OCI-LY1 (cell line): ENCODE data around the gene PDPN.

Experiments
- H2AFZ ChIP-seq: fragments of 200-600 bp; sonication (generic), shearing (Covaris generic); 2 replicates; pipeline ENCODE4 v1.6.0; 2014; ENCODE audit warnings: antibody characterized with exemption, mild to moderate bottlenecking, low read length
- H3F3A ChIP-seq: fragments of 200-600 bp; sonication (generic), shearing (Covaris generic); 2 replicates; pipeline ENCODE4 v1.6.0; 2014; ENCODE audit warnings: mild to moderate bottlenecking, antibody characterized with exemption, low read length, moderate library complexity; ENCODE audit not compliant: insufficient read depth
- H3K27ac ChIP-seq: fragments of 200-600 bp; sonication (generic); 2 replicates; pipeline ENCODE4 v1.5.1; 2014; ENCODE audit warnings: low read length, mixed run types, mild to moderate bottlenecking, low read depth; ENCODE audit not compliant: poor library complexity, severe bottlenecking
- H3K27me3 ChIP-seq: fragments of 200-600 bp; sonication (generic); 2 replicates; pipeline ENCODE4 v1.6.0; 2014; ENCODE audit warnings: antibody characterized with exemption, mild to moderate bottlenecking, low read length, moderate library complexity; ENCODE audit not compliant: insufficient read depth
- H3K36me3 ChIP-seq: fragments of 200-600 bp; sonication (generic); 2 replicates; pipeline ENCODE4 v1.6.1; 2014; ENCODE audit warnings: mild to moderate bottlenecking, antibody characterized with exemption, low read length, moderate library complexity, mixed read lengths; ENCODE audit not compliant: insufficient read depth
- H3K4me1 ChIP-seq: fragments of 200-600 bp; sonication (generic); 2 replicates; pipeline ENCODE4 v1.5.1; 2014; ENCODE audit warnings: mild to moderate bottlenecking, low read length, moderate library complexity; ENCODE audit not compliant: insufficient read depth, severe bottlenecking
- H3K4me2 ChIP-seq: fragments of 200-600 bp; sonication (generic), shearing (Covaris generic); 2 replicates; pipeline ENCODE4 v1.6.1; 2014; ENCODE audit warnings: low read length
- H3K4me3 ChIP-seq: fragments of 200-600 bp; sonication (generic); 2 replicates; pipeline ENCODE4 v1.5.1; 2014; ENCODE audit warnings: low read length, low read depth, mild to moderate bottlenecking, mixed read lengths; ENCODE audit not compliant: poor library complexity, severe bottlenecking
- H3K79me2 ChIP-seq: fragments of 200-600 bp; shearing (Covaris generic); 2 replicates; pipeline ENCODE4 v1.6.1; 2016; ENCODE audit warnings: mixed run types, low read length, mixed read lengths; ENCODE audit not compliant: insufficient read depth
- H3K9ac ChIP-seq: fragments of 200-600 bp; sonication (generic), shearing (Covaris generic); 2 replicates; pipeline ENCODE4 v1.6.1; 2014; ENCODE audit warnings: mild to moderate bottlenecking, low read length, mixed read lengths
- H3K9me2 ChIP-seq: fragments of 200-600 bp; sonication (generic), shearing (Covaris generic); 2 replicates; pipeline ENCODE4 v1.6.1; 2014; ENCODE audit warnings: low read depth, mild to moderate bottlenecking, low read length, mixed read lengths
- H3K9me3 ChIP-seq: fragments of 200-600 bp; shearing (Covaris generic); 2 replicates; pipeline ENCODE4 v1.6.1; 2014; ENCODE audit warnings: low read length, mixed read lengths
- H4K20me1 ChIP-seq: fragments of 200-600 bp; sonication (generic), shearing (Covaris generic); 2 replicates; pipeline ENCODE4 v1.6.0; 2016; ENCODE audit warnings: mild to moderate bottlenecking, low read length; ENCODE audit not compliant: insufficient read depth
- EZH2 ChIP-seq: fragments of 200-600 bp; sonication (generic), shearing (Covaris generic); IDR thresholded peaks from 2 replicates; pipeline ENCODE4 v1.8.0; 2017; ENCODE audit warnings: borderline replicate concordance, mixed run types, mild to moderate bottlenecking, antibody characterized with exemption, low read length, moderate library complexity, mixed read lengths
- TF ChIP-seq, protein P1 (sequence below): fragments of 200-600 bp; sonication (generic), shearing (Covaris generic); IDR thresholded peaks from 2 replicates; pipeline ENCODE4 v1.5.1; 2017; ENCODE audit warnings: mild to moderate bottlenecking, antibody characterized with exemption, low read length, moderate library complexity, mixed read lengths

Gene PDPN

DNA sequence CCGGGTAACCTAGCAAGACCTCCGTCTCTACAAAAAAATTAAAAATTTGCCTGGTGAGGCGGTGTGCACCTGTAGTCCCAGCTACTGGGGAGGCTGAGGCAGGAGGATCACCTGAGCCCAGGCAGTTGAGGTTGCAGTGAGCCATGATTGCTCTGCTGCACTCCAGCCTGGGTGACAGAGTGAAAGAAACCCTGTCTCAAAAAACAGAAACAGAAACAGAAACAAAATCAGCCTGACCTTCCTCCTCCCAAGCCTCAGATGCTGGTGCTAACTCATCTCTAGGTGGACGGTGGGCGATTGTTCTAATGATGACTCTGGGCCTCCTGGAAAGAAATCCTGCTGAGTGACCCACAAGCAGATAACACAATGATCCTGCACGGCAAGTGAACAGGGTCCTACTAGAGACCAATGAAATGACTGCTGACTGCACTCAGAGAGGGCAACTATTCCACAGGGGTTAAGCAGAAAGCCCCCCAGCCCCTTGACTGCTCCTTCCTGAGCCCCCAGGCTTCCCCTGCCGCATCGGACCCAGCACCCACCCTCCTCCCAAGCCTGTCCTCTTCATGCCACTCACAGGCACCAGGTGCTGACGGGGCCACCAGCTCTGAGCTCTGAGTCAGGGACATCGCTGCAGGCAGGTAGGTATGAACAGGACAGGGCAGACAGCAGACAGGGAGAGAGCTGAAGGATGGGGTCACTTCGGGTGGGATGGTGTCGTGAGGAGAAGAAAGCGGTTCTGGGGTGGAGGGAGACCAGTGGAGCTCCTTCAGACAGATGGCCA is 42.0 kb upstream of the PDPN start:
- no peak for TF ChIP-seq EZH2
- TF ChIP-seq, protein P1, sequence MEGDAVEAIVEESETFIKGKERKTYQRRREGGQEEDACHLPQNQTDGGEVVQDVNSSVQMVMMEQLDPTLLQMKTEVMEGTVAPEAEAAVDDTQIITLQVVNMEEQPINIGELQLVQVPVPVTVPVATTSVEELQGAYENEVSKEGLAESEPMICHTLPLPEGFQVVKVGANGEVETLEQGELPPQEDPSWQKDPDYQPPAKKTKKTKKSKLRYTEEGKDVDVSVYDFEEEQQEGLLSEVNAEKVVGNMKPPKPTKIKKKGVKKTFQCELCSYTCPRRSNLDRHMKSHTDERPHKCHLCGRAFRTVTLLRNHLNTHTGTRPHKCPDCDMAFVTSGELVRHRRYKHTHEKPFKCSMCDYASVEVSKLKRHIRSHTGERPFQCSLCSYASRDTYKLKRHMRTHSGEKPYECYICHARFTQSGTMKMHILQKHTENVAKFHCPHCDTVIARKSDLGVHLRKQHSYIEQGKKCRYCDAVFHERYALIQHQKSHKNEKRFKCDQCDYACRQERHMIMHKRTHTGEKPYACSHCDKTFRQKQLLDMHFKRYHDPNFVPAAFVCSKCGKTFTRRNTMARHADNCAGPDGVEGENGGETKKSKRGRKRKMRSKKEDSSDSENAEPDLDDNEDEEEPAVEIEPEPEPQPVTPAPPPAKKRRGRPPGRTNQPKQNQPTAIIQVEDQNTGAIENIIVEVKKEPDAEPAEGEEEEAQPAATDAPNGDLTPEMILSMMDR = no peak
- Histone ChIP-seq H3K9me3 (no peaks in the 10 kb centered on the region), H2AFZ (no peak overlapping the region), H3K9ac (no peak overlapping the region), H3K27ac (no peak overlapping the region), H3K27me3 (peaks cover 4% of the 10 kb centered on the region; the same call in 1 of the 2 replicates), H3K36me3 (no peaks in the 10 kb centered on the region), H3F3A (no peaks in the 10 kb centered on the region), H3K4me3 (no peak overlapping the region), H3K4me1 (no peaks in the 10 kb centered on the region), H4K20me1 (no peaks in the 10 kb centered on the region), H3K4me2 (no peak overlapping the region), H3K79me2 (no peaks in the 10 kb centered on the region), H3K9me2 (no peaks in the 10 kb centered on the region)

- no peaks in the 10 kb centered on the region for H3K9me3 ChIP-seq
- no peaks in the 10 kb centered on the region for H3K79me2 ChIP-seq
- H3K4me1 ChIP-seq = no peaks in the 10 kb centered on the region
- TF ChIP-seq, protein P1 = peak; percentile 9; the same call in 1 of the 2 replicates
- no peak for TF ChIP-seq EZH2
- no peaks in the 10 kb centered on the region for H3K36me3 ChIP-seq
- no peak overlapping the region for H3K4me3 ChIP-seq
- H4K20me1 ChIP-seq = no peaks in the 10 kb centered on the region
- no peak overlapping the region for H3K27ac ChIP-seq
- H3K27me3 ChIP-seq = peaks cover 4% of the 10 kb centered on the region; the same call in 1 of the 2 replicates
- H3K9me2 ChIP-seq = no peaks in the 10 kb centered on the region
- no peaks in the 10 kb centered on the region for H3F3A ChIP-seq
- no peak overlapping the region for H3K4me2 ChIP-seq
- no peak overlapping the region for H3K9ac ChIP-seq
- no peak overlapping the region for H2AFZ ChIP-seq
Observed at GRCh38 chr1:13543451-13544220, 40.0 kb upstream of the PDPN start.

GRCh38 chr1:13544221-13544556 is 39.4 kb upstream of the PDPN start:
- H3K4me2 ChIP-seq = no peak overlapping the region
- no peaks in the 10 kb centered on the region for H3K79me2 ChIP-seq
- no peaks in the 10 kb centered on the region for H3K36me3 ChIP-seq
- H3K9ac ChIP-seq = no peak overlapping the region
- H3K4me3 ChIP-seq = no peak overlapping the region
- H3K9me2 ChIP-seq = no peaks in the 10 kb centered on the region
- H4K20me1 ChIP-seq = no peaks in the 10 kb centered on the region
- H3K27ac ChIP-seq = no peak overlapping the region
- TF ChIP-seq, protein P1 = no peak
- no peak for TF ChIP-seq EZH2
- peaks cover 4% of the 10 kb centered on the region; the same call in 1 of the 2 replicates for H3K27me3 ChIP-seq
- no peak overlapping the region for H2AFZ ChIP-seq
- H3K9me3 ChIP-seq = no peaks in the 10 kb centered on the region
- H3K4me1 ChIP-seq = no peaks in the 10 kb centered on the region
- H3F3A ChIP-seq = no peaks in the 10 kb centered on the region
